Hematopoietic multipotent progenitor cell treated with erythropoietin and hydrocortisone succinate and interleukin-3 and kit ligand, for 15 days (in vitro differentiated cells): ENCODE measurements around the gene CALML4.
A peak's percentile ranks its signal among the peaks of the same experiment; 100 is the strongest.
"Not testable (repeated sequence)": the region's sequence is repeated elsewhere in the genome, so short reads cannot be mapped to it uniquely, and the experiment has no call there.

Experiments
- DNase-seq: peaks from one replicate; pipeline ENCODE4 v3.0.0-alpha.2; 2015; ENCODE audit warnings: low spot score

The CALML4 gene

DNA sequence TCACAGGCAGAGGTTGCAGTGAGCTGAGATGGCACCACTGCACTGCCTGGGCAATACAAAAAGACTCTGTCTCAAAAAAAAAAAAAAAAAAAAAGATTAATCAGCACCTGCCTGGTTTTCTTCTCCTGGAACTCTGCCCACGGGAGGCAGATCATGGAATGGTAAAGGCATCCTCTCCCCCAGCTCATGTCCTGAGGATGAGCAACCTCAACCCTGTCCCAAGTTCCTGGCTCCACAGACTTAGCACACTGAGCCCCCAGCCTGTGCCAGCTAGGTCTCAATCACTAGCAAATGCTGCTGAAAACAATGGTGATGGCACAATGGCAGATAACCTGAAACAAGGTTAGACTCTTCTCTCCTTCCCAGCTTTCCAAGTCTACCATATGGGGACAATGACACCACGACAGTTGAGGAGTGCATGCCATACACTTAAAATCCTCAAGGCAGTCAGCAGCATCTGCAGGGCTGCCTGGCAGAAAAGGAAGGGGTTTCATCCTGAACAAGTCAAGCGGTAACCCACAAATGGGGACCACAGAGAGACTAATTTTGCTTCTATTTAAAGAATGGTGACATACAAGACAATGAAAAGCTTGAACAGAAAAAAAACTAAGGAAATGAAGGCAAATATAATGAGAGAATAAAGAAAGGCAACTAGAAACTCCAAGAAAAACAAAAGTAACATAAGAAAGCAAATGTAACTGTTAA is 19.6 kb upstream of the CALML4 start:
- DNase-seq: no peak

DNA sequence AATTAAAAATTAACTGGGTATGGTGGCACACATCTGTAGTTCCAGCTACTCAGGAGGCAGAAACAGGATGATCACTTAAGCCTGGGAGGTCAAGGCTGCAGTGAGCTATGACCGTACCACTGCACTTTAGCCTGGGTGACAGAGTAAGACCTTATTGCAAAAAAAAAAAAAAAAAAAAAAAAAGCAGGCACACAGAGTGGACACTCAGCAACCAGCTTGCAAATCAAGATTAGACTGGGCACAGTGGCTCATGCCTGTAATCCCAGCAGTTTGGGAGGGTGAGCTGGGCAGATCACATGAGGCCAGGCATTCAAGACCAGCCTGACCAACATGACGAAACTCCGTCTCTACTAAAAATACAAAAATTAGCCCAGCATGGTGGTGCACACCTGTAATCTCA is 19.0 kb upstream of the CALML4 start:
- DNase-seq: no peak

DNA sequence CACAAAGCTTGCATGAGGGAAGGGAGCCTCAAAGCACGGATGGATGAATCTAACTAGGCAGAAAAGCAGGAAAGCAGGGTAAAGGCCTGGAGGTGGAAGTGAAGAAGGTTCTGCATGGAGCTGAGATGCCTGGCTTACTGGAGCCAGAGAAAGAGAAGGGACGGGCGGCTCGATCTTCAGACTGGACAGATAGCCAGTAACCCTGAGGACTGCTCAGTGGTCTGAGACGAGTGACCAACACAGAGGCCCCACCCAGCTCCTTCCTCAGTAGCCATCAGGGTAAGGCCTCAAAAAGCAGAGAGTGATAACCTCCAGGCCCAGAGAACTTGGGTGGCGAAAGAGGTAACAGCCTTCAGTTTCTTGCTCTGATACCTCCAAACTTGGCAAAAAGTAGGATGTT is 18.0 kb upstream of the CALML4 start:
- no peak for DNase-seq

DNA sequence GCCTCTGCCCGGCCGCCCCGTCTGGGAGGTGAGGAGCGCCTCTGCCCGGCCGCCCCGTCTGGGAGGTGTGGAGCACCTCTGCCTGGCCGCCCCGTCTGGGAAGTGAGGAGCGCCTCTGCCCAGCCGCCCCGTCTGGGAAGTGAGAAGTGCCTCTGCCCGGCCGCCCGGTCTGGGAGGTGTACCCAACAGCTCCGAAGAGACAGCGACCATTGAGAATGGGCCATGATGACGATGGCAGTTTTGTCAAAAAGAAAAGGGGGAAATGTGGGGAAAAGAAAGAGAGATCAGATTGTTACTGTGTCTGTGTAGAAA is 17.3 kb upstream of the CALML4 start:
- DNase-seq: not testable (repeated sequence)

DNA sequence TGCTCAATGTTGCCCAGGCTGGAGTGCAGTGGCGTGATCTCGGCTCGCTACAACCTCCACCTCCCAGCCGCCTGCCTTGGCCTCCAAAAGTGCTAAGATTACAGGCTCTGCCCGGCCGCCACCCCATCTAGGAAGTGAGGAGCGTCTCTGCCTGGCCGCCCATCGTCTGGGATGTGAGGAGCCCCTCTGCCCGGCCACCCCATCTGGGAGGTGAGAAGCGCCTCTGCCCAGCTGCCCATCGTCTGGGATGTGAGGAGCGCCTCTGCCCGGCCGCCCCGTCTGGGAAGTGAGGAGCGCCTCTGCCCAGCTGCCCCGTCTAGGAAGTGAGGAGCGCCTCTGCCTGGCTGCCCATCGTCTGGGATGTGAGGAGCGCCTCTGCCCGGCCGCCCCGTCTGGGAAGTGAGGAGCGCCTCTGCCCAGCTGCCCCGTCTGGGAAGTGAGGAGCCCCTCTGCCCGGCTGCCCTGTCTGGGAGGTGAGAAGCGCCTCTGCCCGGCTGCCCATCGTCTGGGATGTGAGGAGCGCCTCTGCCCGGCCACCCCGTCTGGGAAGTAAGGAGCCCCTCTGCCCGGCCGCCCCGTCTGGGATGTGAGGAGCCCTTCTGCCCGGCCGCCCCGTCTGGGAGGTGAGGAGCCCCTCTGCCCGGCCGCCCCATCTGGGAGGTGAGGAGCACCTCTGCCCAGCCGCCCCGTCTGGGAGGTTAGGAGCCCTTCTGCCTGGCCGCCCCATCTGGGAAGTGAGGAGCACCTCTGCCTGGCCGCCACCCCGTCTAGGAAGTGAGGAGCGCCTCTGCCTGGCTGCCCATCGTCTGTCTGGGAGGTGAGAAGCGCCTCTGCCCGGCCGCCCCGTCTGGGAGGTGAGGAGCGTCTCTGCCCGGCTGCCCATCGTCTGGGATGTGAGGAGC is 16.6 kb upstream of the CALML4 start:
- DNase-seq: not testable (repeated sequence)

DNA sequence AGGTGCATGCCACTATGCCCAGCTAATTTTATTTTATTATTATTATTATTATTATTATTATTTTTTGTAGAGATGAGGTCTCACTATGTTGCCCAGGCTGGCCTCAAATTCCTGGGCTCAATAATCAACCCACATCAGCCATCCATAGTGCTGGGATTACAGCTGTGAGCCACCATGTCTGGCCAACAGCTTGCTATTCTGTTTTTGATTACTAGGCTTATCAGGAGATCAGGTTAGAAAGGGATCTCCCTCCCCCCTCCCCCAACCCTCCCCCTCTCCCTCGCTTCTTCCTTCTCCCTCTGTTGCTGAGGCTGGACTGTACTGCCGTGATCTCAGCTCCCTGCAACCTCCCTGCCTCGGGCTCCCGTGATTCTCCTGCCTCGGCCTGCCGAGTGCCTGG is 15.8 kb upstream of the CALML4 start:
- no peak for DNase-seq

DNA sequence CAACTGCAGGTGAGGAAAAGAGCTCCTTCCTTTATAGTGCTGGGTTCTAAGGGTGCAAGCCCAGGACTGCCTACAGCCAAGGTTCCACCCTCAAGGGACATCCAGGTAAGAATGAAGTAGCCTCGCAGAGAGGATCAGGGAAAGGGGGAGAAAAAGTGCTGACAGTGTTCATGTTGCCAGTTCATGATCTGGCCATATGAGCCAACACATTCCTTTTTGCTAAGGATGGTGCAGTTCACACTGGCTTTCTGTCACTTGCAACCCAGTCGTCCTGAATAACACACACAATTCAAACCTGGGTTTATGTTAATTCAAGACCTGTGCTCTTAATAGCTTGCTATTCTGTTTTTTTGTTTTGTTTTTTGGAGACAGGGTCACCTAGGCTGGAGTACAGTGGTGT is 15.4 kb upstream of the CALML4 start:
- no peak for DNase-seq

DNA sequence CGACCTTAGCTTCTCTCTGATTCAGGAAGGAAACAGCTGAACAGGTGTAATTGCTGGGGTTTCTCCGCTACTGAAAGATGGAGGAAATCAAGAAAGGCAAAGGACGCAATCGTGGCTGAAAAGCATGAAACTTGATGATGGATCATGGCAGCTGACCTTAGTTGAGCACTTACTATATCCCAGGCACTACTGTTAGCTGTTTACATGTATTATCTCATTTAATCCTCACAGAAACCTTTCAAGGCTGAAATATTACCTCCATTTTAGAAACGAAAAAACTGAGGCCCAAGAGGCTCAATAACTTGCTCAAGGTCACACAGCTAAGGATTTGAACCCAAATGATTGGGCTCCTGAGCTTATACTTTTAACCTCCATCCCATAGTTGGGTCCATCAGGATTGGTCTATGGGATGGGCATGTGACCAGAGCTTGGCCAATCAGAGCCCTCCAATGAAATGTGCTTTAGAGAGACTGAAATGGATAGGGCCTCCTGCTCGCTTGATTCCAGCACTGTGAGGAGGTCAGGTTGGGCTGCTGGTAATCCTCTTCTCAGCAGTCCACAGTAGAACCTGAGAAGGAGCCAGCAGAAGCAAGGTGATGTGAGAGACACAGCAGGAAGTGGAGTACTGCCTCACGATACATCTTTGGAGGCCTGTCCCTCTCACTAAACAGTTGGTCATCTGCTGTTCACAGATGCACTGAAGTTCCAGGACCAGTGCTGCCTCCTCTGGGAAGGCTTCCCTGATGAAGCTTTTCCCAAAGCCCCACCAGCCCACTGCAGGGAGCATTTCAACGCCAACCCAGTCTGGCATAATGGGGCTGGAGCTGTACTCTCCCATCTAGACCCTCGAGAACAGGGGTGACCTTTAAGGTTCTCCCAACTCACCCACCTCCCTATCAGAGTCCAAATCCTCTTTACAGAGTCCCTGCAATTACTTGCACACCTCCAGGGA is 14.0 kb upstream of the CALML4 start:
- DNase-seq: no peak

DNA sequence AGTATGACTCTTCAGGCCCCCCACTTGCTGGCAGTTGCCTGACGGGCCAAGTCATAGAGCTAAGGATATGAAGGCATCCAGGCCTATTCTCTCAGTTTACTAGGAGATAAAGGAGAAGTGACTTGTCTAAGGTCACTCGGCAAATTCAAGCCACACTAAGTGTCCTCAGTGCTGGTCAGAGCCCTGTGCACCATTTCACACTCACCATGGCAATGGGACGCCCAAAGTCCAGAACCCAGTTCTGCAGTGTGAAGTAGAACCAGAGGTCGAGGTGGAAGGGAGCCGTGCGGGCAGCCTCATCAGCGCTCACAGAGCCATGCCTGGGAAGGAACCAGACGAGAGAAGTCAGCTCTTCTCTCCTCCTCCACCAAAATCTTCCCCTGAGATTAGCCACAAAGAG is 13.2 kb upstream of the CALML4 start:
- no peak for DNase-seq

DNA sequence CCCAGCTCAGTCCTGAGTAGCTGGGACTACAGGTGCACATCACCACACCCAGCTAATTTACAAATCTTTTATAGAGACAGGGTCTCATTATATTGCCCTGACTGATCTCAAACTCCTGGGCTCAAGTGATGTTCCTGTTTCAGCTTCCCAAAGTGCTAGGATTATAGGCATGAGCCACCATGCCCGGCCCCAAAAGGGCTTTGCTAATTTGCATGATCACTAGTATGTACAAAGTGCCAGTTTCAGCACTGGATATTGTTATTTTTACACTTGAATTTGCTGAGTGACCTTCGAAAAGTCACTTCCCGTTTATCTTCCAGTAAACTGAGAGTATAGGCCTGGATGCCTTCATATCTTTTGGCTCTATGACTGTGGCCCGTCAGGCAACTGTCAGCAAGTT is 12.2 kb upstream of the CALML4 start:
- DNase-seq: no peak

DNA sequence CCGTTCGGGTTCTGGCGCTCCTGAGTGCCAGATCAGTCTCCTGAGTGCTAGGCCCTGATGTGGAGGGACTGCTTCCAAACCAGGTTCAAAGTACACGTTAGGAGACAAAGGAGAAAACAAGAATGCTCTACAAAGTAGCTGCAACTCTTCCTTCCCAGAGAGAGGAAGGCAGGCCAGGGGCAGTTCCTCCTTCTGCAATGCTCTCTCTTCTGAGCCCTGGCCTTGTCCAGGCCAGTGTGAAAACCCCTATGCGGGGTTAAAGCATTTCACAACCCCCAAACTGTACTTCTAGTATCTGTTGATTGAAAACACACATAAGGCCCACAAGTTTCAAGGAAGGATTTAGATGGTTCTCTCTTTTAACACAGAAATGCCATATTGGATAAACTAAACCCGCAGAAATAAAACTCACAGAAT is 9.7 kb upstream of the CALML4 start:
- DNase-seq: no peak

DNA sequence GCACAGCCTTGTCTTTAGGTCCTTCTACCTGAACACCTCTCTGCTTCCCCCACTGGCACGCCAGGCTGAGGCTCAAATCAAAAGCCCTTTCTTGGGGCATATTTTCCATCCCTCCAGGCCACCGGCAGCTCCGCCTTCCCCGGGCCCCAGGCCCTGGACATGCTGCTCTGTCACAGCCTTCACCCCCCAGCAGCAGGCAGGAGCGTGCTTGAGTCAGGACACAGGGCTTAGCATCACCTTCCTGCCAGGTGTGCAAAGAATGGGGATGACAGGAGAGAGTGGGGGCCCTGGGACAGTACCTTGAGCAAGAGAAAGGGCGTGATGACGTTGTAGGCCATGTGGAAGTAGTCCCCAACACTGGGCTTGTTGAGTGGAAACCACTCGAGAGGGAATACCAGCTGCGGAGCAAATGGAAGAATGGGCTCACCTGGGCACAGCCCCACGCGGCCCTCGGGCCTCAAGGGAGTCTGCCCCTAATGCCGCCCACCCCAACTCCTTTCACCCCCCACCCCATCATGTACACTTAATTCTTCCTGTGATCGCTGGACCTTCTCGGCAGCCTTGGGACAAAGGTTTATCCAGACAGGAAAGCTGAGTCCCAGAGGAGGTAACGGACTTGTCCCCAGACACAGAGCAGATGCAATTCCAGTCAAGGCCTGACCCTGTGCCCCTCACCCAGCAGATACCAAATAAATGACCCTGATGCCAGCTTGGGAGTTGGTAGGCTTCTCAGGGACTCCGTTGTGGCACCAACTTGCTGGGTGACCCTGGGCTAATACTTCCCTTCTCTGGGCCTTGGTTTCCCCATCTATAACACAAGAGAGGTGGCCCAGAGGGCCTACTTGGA is 9.1 kb upstream of the CALML4 start:
- no peak for DNase-seq

DNA sequence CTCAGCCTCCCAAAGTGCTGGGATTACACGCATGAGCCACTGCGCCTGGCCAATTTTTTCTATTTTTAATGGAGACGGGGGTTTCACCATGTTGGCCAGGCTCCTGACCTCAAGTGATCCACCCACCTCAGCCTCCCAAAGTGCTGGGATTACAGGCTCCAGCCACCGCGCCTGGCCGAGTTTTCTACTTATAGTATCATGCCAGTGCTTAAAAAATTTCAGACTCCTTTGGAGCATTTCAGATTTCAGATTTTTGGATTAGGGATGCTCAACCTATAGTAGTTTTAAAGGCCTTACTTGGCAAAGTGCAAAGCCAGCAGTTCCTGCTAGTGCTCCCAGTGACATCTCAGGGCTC is 8.3 kb upstream of the CALML4 start:
- not testable (repeated sequence) for DNase-seq

DNA sequence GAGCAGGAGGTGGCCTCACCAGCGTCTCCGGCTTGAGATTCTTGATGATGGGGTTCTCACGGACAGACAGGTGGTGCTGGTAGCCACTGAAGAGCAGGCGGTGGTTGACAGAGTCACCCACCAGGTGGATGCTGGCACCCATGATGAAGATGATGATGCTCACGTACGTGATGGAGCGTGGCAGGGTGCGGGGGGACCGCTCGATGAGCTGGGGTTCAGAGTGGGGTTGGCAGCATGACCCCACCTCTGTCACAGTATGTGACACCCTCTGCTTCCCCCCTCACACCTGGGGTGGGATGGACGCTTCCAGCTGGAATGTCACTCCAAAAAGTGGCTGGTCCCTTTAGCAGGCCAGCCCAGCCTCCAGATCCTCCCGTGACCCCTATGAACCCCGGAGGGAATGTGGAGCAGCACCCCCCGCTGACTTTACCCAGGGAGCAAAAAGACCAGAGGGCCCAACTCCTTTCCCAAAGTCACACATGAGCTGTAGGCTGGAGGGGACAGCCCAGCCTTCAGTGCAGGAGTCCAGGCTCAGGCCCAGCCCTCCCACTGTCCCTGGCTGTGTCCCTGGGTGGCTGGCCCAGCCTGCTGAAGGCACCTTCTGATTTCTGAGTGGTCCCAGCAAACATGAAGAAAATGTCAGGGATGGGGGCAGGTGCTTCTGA is 6.7 kb upstream of the CALML4 start:
- DNase-seq: no peak

DNA sequence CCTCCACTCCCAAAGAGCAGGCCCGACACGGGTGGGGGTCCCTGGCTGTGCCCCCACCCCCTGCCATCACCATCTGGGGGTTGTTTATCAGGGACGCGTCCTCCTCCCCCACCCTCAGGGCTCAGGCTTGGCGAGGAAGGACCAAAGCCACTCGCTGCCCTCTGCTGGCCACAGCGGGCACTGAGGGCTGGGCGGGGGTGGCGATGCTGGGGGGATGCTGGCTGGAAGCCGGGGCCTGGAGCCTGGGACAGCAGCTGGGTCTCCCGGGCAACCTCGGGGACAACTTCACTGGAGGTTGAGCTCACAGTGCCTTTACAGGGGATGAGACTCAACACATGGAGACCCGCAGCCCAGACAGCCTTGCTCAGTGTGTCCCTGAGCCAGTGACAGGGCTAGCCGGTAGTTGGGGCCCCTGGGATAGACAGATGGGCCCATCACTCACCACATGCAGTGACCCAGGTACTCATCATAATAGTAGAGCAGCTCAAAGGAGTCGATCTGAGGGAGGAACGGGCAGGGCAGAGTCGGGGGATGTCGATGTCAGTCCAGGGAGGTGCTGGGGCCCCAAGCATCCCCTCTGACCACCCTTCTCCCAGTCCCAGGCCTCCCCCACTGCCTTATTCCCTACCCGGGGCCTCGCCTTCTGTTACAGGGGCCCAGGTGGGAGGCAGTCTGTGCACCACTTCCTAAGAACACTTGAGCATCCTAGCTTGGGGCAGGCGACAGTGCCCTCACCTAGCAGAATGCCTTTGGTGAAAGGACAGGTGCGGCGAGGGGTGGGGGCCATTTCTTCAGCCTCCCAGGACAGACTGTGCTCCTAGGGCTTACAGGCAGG is 5.9 kb upstream of the CALML4 start:
- DNase-seq: peak; percentile 45

DNA sequence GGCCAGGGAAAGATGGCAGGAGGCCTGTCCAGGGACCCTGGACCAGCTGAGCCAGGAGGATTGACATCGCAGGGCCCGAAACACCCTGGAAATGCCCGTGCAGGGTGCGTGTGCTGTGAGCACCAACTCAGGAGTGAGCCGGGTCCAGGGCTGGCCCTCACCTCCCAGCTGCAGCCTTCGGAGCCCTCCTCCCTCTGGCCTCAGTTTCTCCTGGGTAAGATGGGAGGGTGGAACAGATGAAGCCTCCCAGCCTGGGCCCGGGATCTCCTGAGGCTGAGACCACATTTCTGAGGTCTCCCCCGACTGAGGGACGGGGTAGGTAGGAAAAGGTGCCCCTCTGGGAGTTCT is 5.3 kb upstream of the CALML4 start:
- no peak for DNase-seq

DNA sequence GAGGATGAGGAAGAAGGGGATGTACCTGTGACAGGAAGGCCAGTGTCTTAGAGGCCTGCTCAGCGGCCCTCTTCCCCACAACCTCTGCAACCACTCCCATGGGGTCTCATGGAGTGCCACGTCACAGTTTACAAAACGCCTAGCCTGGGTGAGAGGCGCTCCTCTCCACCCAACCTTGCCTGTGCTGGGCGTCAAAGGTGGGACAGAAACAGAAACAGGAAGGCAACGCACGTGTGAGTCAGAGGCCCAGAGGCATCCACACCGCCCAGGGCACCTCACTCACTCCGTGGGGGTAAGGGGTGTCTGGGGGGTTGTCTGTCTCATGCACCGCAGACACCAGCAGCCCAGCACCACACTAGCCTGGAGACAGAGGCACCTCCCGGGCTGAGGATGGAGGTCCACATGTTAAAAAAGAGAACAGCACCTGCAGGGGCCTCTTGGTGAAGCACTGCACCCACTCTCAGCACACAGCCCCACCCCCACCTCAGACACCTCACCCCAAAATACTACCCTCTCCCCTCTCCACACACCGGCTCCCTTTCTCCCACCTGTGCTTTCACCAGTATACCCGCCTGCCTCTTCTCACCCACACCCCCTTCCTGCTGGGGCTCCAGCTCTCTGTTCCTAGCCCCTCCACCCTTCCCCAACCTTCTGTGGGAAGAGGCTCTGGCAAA is 4.7 kb upstream of the CALML4 start:
- no peak for DNase-seq

DNA sequence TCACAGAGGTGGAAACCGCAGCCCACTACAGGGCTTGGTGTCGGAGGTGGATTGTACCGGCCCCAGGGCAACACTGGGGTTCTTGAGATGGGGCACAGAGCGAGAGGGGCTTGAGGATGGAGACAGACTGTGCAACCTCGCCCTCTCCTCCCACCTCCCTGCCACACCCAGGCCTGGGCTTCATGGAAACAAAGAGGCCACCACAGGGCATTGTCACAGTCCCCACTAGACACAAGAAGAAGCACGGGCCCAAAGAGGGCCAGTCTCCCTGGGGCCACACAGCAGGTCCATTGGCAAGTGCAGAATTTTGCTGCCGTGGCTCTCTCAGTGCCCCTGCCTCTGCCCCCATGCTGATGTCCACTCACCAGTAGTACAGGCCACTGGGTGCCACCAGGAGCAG is 4.1 kb upstream of the CALML4 start:
- DNase-seq: no peak

DNA sequence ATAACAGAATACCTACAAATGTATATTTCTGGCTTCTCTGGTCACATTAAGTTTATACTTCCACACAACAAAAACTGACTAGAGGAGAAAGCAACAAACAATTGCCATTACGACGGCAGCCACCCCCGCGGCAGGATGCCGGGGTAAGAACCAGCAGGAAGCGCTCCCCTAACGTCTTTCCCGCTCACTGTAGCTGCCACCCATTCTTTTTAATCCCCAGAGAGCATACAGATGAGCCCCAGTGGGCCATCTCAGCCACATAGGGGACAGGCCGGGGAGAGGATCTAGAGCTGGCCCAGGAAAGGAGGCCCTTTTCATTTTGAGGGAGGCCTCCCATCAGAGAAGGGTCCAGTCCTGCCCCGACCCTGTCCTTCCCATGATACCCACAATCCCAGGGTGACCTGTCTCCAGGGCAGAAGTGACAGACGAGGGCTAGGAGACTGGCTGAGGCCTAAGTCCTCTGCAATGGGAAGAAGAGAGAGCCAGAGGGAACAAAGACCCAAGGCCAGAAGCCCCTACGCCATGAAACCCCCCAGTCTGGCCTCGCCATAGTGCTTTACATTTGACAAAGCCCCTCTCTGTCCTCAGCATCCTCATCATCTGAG is 3.6 kb upstream of the CALML4 start:
- no peak for DNase-seq
